GM23338 (cell line): ENCODE results near the gene TNFRSF11A. TPM values are rescaled to one million over a fixed set of nuclear protein-coding genes. Genes with fewer than 3 reads are reported as not detected.
A peak's percentile ranks its signal among the peaks of the same experiment; 100 is the strongest.

Source experiments
- ATAC-seq: fragments of 200-7000 bp; cut with Tn5 transposase; 3 replicates; pipeline ENCODE4 v1.9.1; 2020
- DNase-seq: peaks from one replicate; pipeline ENCODE4 v3.0.0-alpha.2; 2015; ENCODE audit warnings: low spot score
- H2AFZ ChIP-seq: fragments of 200-600 bp; sonication (generic); 2 replicates; pipeline ENCODE4 v1.8.0; 2016; ENCODE audit warnings: antibody characterized with exemption, mild to moderate bottlenecking, moderate library complexity
- H3F3A ChIP-seq: fragments of 200-600 bp; sonication (generic); replicated peaks from 2 replicates; pipeline ENCODE4 v1.8.0; 2017; ENCODE audit warnings: antibody characterized with exemption, mixed run types, low read depth
- H3K27ac ChIP-seq: fragments of 200-600 bp; sonication (generic); 2 replicates; pipeline ENCODE4 v1.6.1; 2016; ENCODE audit warnings: low read depth
- H3K27me3 ChIP-seq: fragments of 200-600 bp; sonication (generic); 2 replicates; pipeline ENCODE4 v1.8.0; 2016; ENCODE audit warnings: mild to moderate bottlenecking, mixed run types, moderate library complexity; ENCODE audit not compliant: insufficient read depth
- H3K36me3 ChIP-seq: fragments of 200-600 bp; sonication (generic); 2 replicates; pipeline ENCODE4 v1.8.0; 2016; ENCODE audit warnings: mild to moderate bottlenecking; ENCODE audit not compliant: insufficient read depth
- H3K4me1 ChIP-seq: fragments of 200-600 bp; sonication (generic); 2 replicates; pipeline ENCODE4 v1.8.0; 2016; ENCODE audit warnings: mild to moderate bottlenecking, moderate library complexity; ENCODE audit not compliant: insufficient read depth
- H3K4me2 ChIP-seq: fragments of 200-600 bp; sonication (generic); 2 replicates; pipeline ENCODE4 v1.7.1; 2017; ENCODE audit warnings: mixed run types
- H3K4me3 ChIP-seq: fragments of 200-600 bp; sonication (generic); 2 replicates; pipeline ENCODE4 v1.6.1; 2016; ENCODE audit warnings: mixed run types
- H3K79me2 ChIP-seq: fragments of 200-600 bp; sonication (generic); replicated peaks from 2 replicates; pipeline ENCODE4 v1.8.0; 2017; ENCODE audit warnings: mild to moderate bottlenecking; ENCODE audit not compliant: insufficient read depth
- H3K9me2 ChIP-seq: fragments of 200-600 bp; sonication (generic); 2 replicates; pipeline ENCODE4 v1.8.0; 2017; ENCODE audit not compliant: insufficient read depth
- H4K20me1 ChIP-seq: fragments of 200-600 bp; sonication (generic); replicated peaks from 2 replicates; pipeline ENCODE4 v1.8.0; 2017; ENCODE audit warnings: mild to moderate bottlenecking; ENCODE audit not compliant: insufficient read depth
- H3K27ac Mint-ChIP-seq: 2 replicates; pipeline ENCODE4 v1.8.0; 2020; ENCODE audit warnings: inconsistent platforms, mild to moderate bottlenecking, moderate library complexity, mixed read lengths
- H3K27me3 Mint-ChIP-seq: 3 replicates; pipeline ENCODE4 v1.8.0; 2022; ENCODE audit warnings: low read depth, mild to moderate bottlenecking, moderate library complexity, mixed read lengths, inconsistent platforms; ENCODE audit not compliant: insufficient read depth, poor library complexity
- H3K36me3 Mint-ChIP-seq: 3 replicates; pipeline ENCODE4 v1.8.0; 2021; ENCODE audit warnings: low read depth, mild to moderate bottlenecking, inconsistent platforms, moderate library complexity, mixed read lengths
- H3K4me1 Mint-ChIP-seq: 3 replicates; pipeline ENCODE4 v1.8.0; 2020; ENCODE audit warnings: mild to moderate bottlenecking, inconsistent platforms, mixed read lengths
- H3K4me3 Mint-ChIP-seq: 3 replicates; pipeline ENCODE4 v1.8.0; 2021; ENCODE audit warnings: moderate library complexity, mild to moderate bottlenecking, inconsistent platforms, mixed read lengths
- H3K9me3 Mint-ChIP-seq: 3 replicates; pipeline ENCODE4 v1.8.0; 2020; ENCODE audit warnings: moderate library complexity, mild to moderate bottlenecking, inconsistent platforms, mixed read lengths
- CREB1 ChIP-seq: fragments of 250-450 bp; sonication (Bioruptor Pico); IDR thresholded peaks from 2 replicates; pipeline ENCODE4 v1.5.0; 2020; ENCODE audit warnings: low read depth, mild to moderate bottlenecking, moderate library complexity
- CTCF ChIP-seq, 2 experiments: fragments of 200-600 bp in 1 of 2; sonication (generic) in 1 of 2; conservative IDR thresholded peaks; 2 replicates each; pipeline versions ENCODE4 v1.5.1 to v1.6.1; 2016 to 2017; ENCODE audit warnings: antibody characterized with exemption in 2 of 2, low read depth in 2 of 2, mild to moderate bottlenecking in 2 of 2, moderate library complexity in 1 of 2
- EZH2 ChIP-seq: fragments of 200-600 bp; sonication (generic); IDR thresholded peaks from one replicate; pipeline ENCODE4 v1.8.0; 2017; ENCODE audit warnings: antibody characterized with exemption, mild to moderate bottlenecking, low read depth; ENCODE audit not compliant: unreplicated experiment
- EZH2phosphoT487 ChIP-seq: fragments of 200-600 bp; sonication (generic); IDR thresholded peaks from one replicate; pipeline ENCODE4 v1.8.1; 2018; ENCODE audit warnings: antibody characterized with exemption; ENCODE audit not compliant: unreplicated experiment
- NANOG ChIP-seq: IDR thresholded peaks from 2 replicates; pipeline ENCODE4 v1.6.1; 2016; ENCODE audit warnings: antibody characterized with exemption, borderline replicate concordance
- POLR2AphosphoS5 ChIP-seq: IDR thresholded peaks from 2 replicates; pipeline ENCODE4 v1.6.1; 2016; ENCODE audit warnings: antibody characterized with exemption, low read depth
- REST ChIP-seq: IDR thresholded peaks from one replicate; pipeline ENCODE4 v1.6.1; 2018; ENCODE audit warnings: antibody characterized with exemption; ENCODE audit not compliant: unreplicated experiment
- STAT1 ChIP-seq: IDR thresholded peaks from one replicate; pipeline ENCODE4 v1.6.1; 2016; ENCODE audit warnings: antibody characterized with exemption; ENCODE audit not compliant: unreplicated experiment
- ZNF114 ChIP-seq: fragments of 250-450 bp; sonication (Bioruptor Pico); IDR thresholded peaks from 2 replicates; pipeline ENCODE4 v1.5.0; 2020; ENCODE audit warnings: mild to moderate bottlenecking, moderate library complexity
- ZNF331 ChIP-seq: fragments of 250-450 bp; sonication (Bioruptor Pico); IDR thresholded peaks from 2 replicates; pipeline ENCODE4 v1.5.0; 2020; ENCODE audit warnings: low read depth, mild to moderate bottlenecking, moderate library complexity
- polyA plus RNA-seq: library from polyadenylated mRNA; unstranded; fragments of >200 nt; fragmentation: Nextera tagmentation; extraction: Ambion mirVana; gene quantifications from 2 replicates; pipeline ENCODE4 v1.2.1, GENCODE V29; 2016
- total RNA-seq: library from RNA; depleted of rRNA; stranded (reverse); fragments of >200 nt; shearing (Covaris generic); gene quantifications from 2 replicates; pipeline ENCODE4 v1.2.3, GENCODE V29; 2014
- TF ChIP-seq, protein P1 (sequence below): fragments of 250-450 bp; sonication (Bioruptor Pico); IDR thresholded peaks from 2 replicates; pipeline ENCODE4 v1.5.0; 2020; ENCODE audit warnings: mild to moderate bottlenecking, moderate library complexity
- TF ChIP-seq, protein P2 (sequence below): IDR thresholded peaks from 2 replicates; pipeline ENCODE4 v1.6.1; 2016; ENCODE audit warnings: antibody characterized with exemption

Gene TNFRSF11A
- total and polyA plus RNA-seq, 2 experiments from 2014 or later: 3.8 to 7.3 TPM

DNA sequence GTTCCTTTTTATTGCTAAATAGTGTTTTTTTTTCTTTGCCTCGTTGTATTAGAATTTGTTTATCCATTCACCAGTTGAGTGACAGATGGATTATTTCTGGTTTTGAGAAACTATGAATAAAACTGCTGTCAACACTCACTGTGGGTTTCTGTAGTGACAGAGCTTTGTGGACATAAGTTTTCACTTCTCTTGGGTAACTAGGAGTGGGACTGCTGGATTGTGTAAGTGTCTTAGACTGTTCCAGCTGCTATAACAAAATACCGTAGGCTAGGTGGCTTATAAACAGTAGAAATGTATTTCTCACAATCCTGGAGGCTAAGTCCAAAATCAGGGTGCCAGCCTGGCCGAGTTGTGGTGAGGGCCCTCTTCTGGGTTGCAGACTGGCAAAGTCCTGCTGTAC, 71.9 kb downstream of the TNFRSF11A start (continued):
- TF ChIP-seq, protein P1, sequence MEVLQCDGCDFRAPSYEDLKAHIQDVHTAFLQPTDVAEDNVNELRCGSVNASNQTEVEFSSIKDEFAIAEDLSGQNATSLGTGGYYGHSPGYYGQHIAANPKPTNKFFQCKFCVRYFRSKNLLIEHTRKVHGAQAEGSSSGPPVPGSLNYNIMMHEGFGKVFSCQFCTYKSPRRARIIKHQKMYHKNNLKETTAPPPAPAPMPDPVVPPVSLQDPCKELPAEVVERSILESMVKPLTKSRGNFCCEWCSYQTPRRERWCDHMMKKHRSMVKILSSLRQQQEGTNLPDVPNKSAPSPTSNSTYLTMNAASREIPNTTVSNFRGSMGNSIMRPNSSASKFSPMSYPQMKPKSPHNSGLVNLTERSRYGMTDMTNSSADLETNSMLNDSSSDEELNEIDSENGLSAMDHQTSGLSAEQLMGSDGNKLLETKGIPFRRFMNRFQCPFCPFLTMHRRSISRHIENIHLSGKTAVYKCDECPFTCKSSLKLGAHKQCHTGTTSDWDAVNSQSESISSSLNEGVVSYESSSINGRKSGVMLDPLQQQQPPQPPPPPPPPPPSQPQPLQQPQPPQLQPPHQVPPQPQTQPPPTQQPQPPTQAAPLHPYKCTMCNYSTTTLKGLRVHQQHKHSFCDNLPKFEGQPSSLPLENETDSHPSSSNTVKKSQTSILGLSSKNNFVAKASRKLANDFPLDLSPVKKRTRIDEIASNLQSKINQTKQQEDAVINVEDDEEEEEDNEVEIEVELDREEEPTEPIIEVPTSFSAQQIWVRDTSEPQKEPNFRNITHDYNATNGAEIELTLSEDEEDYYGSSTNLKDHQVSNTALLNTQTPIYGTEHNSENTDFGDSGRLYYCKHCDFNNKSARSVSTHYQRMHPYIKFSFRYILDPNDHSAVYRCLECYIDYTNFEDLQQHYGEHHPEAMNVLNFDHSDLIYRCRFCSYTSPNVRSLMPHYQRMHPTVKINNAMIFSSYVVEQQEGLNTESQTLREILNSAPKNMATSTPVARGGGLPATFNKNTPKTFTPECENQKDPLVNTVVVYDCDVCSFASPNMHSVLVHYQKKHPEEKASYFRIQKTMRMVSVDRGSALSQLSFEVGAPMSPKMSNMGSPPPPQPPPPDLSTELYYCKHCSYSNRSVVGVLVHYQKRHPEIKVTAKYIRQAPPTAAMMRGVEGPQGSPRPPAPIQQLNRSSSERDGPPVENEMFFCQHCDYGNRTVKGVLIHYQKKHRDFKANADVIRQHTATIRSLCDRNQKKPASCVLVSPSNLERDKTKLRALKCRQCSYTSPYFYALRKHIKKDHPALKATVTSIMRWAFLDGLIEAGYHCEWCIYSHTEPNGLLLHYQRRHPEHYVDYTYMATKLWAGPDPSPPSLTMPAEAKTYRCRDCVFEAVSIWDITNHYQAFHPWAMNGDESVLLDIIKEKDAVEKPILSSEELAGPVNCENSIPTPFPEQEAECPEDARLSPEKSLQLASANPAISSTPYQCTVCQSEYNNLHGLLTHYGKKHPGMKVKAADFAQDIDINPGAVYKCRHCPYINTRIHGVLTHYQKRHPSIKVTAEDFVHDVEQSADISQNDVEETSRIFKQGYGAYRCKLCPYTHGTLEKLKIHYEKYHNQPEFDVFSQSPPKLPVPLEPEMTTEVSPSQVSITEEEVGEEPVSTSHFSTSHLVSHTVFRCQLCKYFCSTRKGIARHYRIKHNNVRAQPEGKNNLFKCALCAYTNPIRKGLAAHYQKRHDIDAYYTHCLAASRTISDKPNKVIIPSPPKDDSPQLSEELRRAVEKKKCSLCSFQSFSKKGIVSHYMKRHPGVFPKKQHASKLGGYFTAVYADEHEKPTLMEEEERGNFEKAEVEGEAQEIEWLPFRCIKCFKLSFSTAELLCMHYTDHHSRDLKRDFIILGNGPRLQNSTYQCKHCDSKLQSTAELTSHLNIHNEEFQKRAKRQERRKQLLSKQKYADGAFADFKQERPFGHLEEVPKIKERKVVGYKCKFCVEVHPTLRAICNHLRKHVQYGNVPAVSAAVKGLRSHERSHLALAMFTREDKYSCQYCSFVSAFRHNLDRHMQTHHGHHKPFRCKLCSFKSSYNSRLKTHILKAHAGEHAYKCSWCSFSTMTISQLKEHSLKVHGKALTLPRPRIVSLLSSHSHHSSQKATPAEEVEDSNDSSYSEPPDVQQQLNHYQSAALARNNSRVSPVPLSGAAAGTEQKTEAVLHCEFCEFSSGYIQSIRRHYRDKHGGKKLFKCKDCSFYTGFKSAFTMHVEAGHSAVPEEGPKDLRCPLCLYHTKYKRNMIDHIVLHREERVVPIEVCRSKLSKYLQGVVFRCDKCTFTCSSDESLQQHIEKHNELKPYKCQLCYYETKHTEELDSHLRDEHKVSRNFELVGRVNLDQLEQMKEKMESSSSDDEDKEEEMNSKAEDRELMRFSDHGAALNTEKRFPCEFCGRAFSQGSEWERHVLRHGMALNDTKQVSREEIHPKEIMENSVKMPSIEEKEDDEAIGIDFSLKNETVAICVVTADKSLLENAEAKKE: no peak
- no peak for TF ChIP-seq EZH2

DNA sequence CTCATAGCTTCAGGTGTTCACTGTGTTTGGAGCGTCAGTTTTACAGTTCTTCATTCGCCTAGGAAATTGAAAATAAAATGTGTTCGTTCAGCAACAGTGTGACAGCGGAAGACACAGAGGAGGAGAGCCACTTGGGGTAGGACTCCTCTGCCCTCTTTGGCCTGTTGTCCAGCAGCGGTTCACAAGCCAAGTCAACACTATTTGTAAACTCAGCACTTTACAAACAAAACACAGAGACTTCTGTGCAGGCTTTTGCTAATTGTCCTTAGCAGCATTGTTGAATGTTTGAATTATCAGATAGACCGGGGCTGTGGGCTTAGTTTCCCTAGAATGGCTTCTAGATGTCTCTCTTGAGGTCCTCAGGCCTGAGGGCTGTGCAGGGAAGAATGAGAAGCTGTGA, 73.2 kb downstream of the TNFRSF11A start:
- Mint-ChIP-seq H3K27me3 (peaks cover 1% of the 10 kb centered on the region), H3K36me3 (peaks cover 5% of the 10 kb centered on the region), H3K4me3 (no peak overlapping the region), H3K27ac (no peak overlapping the region), H3K4me1 (peaks cover 19% of the 10 kb centered on the region), H3K9me3 (peaks cover 14% of the 10 kb centered on the region)
- Histone ChIP-seq H4K20me1 (no peaks in the 10 kb centered on the region), H3K27ac (no peak overlapping the region), H3K36me3 (no peaks in the 10 kb centered on the region), H3K27me3 (no peaks in the 10 kb centered on the region), H3K4me3 (no peak overlapping the region), H3K79me2 (no peaks in the 10 kb centered on the region), H2AFZ (peak overlapping the region; percentile 59; the same call in 1 of the 2 replicates), H3K4me2 (no peak overlapping the region), H3K4me1 (peaks cover 34% of the 10 kb centered on the region), H3K9me2 (peaks cover 11% of the 10 kb centered on the region), H3F3A (no peaks in the 10 kb centered on the region)
- no peak for ATAC-seq
- DNase-seq: no peak
- TF ChIP-seq, protein P2, sequence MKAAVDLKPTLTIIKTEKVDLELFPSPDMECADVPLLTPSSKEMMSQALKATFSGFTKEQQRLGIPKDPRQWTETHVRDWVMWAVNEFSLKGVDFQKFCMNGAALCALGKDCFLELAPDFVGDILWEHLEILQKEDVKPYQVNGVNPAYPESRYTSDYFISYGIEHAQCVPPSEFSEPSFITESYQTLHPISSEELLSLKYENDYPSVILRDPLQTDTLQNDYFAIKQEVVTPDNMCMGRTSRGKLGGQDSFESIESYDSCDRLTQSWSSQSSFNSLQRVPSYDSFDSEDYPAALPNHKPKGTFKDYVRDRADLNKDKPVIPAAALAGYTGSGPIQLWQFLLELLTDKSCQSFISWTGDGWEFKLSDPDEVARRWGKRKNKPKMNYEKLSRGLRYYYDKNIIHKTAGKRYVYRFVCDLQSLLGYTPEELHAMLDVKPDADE: no peak
- TF ChIP-seq ZNF114 (no peak), EZH2phosphoT487 (no peak), EZH2 (no peak), REST (no peak), POLR2AphosphoS5 (no peak), STAT1 (no peak), CREB1 (CRISPR knock-in tag) (no peak), ZNF331 (CRISPR knock-in tag) (no peak), CTCF (conservative IDR thresholded peaks at IDR 0.05; ENCODE audit: low read depth in 2 of 2) (no peak), NANOG (no peak)
